K562 (cell line): ENCODE measurements around the gene PAEP. TPM values are rescaled to one million over a fixed set of nuclear protein-coding genes. Genes with fewer than 3 reads are reported as not detected.
A peak's percentile ranks its signal among the peaks of the same experiment; 100 is the strongest.
"Not testable (repeated sequence)": the region's sequence is repeated elsewhere in the genome, so short reads cannot be mapped to it uniquely, and the experiment has no call there.

Experiments used
- ATAC-seq: fragments of 200-7000 bp; cut with Tn5 transposase; 3 replicates; pipeline ENCODE4 v1.9.1; 2020; ENCODE audit warnings: moderate library complexity
- BruUV-seq: library from RNA; stranded (reverse); fragments of 400-500 nt; replicated peaks from 2 replicates; lab custom pipeline; 2021; lab: Mats Ljungman, UMichigan
- CTCF ChIA-PET: fragments of 300-600 bp; formaldehyde crosslinking; extraction: SDS; loops from one replicate; lab custom pipeline; 2021; ENCODE audit warnings: low intra/inter-chr PET ratio; lab: Yijun Ruan, JAX
- POLR2A ChIA-PET: fragments of 300-600, 350-650 bp; sonication (Branson Sonifier 250); formaldehyde crosslinking; extraction: SDS; loops from one replicate; lab custom pipeline; 2021; ENCODE audit warnings: antibody characterized with exemption, inconsistent platforms; lab: Yijun Ruan, JAX
- DNase-seq, 4 experiments: peaks; one replicate each; pipeline versions ENCODE4 v3.0.0 to v3.0.0-alpha.2; 2011 to 2018; ENCODE audit warnings: low spot score in 3 of 4, mixed read lengths in 3 of 4; ENCODE audit errors: extremely low read depth in 1 of 4
- FAIRE-seq: peaks from 2 replicates; lab custom pipeline; 2011; peaks lifted over from hg19 to GRCh38; lab: Jason Lieb, UNC
- H2AFZ ChIP-seq: 2 replicates; pipeline ENCODE4 v1.6.0; 2011; ENCODE audit warnings: low read depth, low read length, control low read depth, inconsistent platforms
- H3K27ac ChIP-seq: fragments of 200-600 bp; 3 replicates; pipeline ENCODE4 v1.8.0; 2011; ENCODE audit warnings: low read depth, mild to moderate bottlenecking, control low read depth, inconsistent platforms, low read length, moderate library complexity, mixed read lengths; ENCODE audit errors: extremely low read depth
- H3K27me3 ChIP-seq, 2 experiments: fragments of 300-600 bp in 1 of 2; 2 replicates in 1 of 2; 3 replicates in 1 of 2; pipeline versions ENCODE4 v1.6.0 to v1.8.0; 2011; ENCODE audit warnings: inconsistent platforms in 2 of 2, low read length in 2 of 2, mild to moderate bottlenecking in 1 of 2, mixed read lengths in 1 of 2, moderate library complexity in 1 of 2; ENCODE audit not compliant: control insufficient read depth in 2 of 2, insufficient read depth in 2 of 2
- H3K36me3 ChIP-seq: fragments of 300-600 bp; 3 replicates; pipeline ENCODE4 v1.8.0; 2011; ENCODE audit warnings: mild to moderate bottlenecking, low read length, inconsistent platforms; ENCODE audit not compliant: control insufficient read depth, insufficient read depth
- H3K4me1 ChIP-seq, 2 experiments: fragments of 200-600 bp in 1 of 2; replicated peaks in 1 of 2; 2 replicates in 1 of 2; 3 replicates in 1 of 2; pipeline versions ENCODE4 v1.5.1 to v1.8.0; 2011; ENCODE audit warnings: inconsistent platforms in 2 of 2, low read length in 2 of 2, mild to moderate bottlenecking in 1 of 2, mixed read lengths in 1 of 2, moderate library complexity in 1 of 2; ENCODE audit not compliant: control insufficient read depth in 2 of 2, insufficient read depth in 2 of 2
- H3K4me2 ChIP-seq: 2 replicates; pipeline ENCODE4 v1.6.1; 2011; ENCODE audit warnings: low read length, control low read depth, inconsistent platforms, mixed read lengths; ENCODE audit not compliant: insufficient read depth
- H3K4me3 ChIP-seq: fragments of 200-600 bp; sonication (generic), shearing (Covaris generic); 2 replicates; pipeline ENCODE4 v1.5.1; 2016; ENCODE audit warnings: control low read depth, inconsistent platforms
- H3K79me2 ChIP-seq: fragments of 200-600 bp; 3 replicates; pipeline ENCODE4 v1.8.0; 2011; ENCODE audit warnings: low read length, inconsistent platforms; ENCODE audit not compliant: control insufficient read depth, insufficient read depth
- H3K9ac ChIP-seq, 2 experiments: 2 replicates each; pipeline versions ENCODE4 v1.6.0 to v1.6.1; 2011; ENCODE audit warnings: low read depth in 2 of 2, low read length in 2 of 2, control low read depth in 1 of 2, inconsistent platforms in 1 of 2, mild to moderate bottlenecking in 1 of 2, mixed read lengths in 1 of 2; ENCODE audit not compliant: insufficient read depth in 1 of 2
- H3K9me1 ChIP-seq: one replicate; pipeline ENCODE4 v1.6.0; 2011; ENCODE audit warnings: inconsistent platforms, mild to moderate bottlenecking, low read length, moderate library complexity; ENCODE audit not compliant: control insufficient read depth, insufficient read depth
- H3K9me3 ChIP-seq: replicated peaks from 2 replicates; pipeline ENCODE4 v1.5.1; 2011; ENCODE audit warnings: low read depth, low read length, inconsistent platforms; ENCODE audit not compliant: control insufficient read depth, insufficient read depth
- H4K20me1 ChIP-seq: replicated peaks from 2 replicates; pipeline ENCODE4 v1.6.1; 2011; ENCODE audit warnings: low read length, inconsistent platforms, mixed read lengths; ENCODE audit not compliant: control insufficient read depth, insufficient read depth
- ZNF280A ChIP-seq: fragments of 450-650 bp; IDR thresholded peaks from 2 replicates; pipeline ENCODE4 v1.6.1; 2018; ENCODE audit warnings: mild to moderate bottlenecking, low read depth; ENCODE audit not compliant: partially characterized antibody
- WGBS: fragments of 100-300 bp; shearing (Covaris generic); methylation state at CpG from one replicate; pipeline ENCODE4 v1.1.6; 2016; ENCODE audit warnings: low coverage, mixed read lengths; ENCODE audit not compliant: insufficient coverage; ENCODE audit errors: missing lambda C conversion rate; 5-methylcytosine and 5-hydroxymethylcytosine counted together
- in situ Hi-C: fragments of 300-500 bp; cut with MboI; formaldehyde crosslinking; loops from 4 replicates; pipeline ENCODE4 v1.15.0; 2018; ENCODE audit warnings: inconsistent platforms, mixed read lengths
- intact Hi-C: fragments of 100-400 bp; cut with micrococcal nuclease; formaldehyde crosslinking; loops from 2 replicates; pipeline ENCODE4 v1.14.2; 2022
- polyA plus RNA-seq, 8 experiments: library from polyadenylated mRNA; depleted of rRNA in 4 of 8; stranded (reverse) in 5 of 8; unstranded in 3 of 8; fragments of >200 nt; fragmentation: Nextera tagmentation in 2 of 8; fragmentation: Illumina TruSeq in 1 of 8; extraction: Ambion mirVana in 2 of 8; extraction: Trizol in 1 of 8; gene quantifications; 2 replicates each; pipeline versions ENCODE4 v1.2.1 to v1.2.3, GENCODE V29; 2011 to 2014; ENCODE audit warnings: inconsistent platforms in 1 of 8, missing spikeins in 1 of 8
- total RNA-seq, 7 experiments: library from RNA; depleted of rRNA in 6 of 7; stranded (reverse); fragments of >200 nt in 6 of 7; fragmentation: Illumina TruSeq in 2 of 7; extraction: Trizol in 2 of 7; gene quantifications; 2 replicates each; pipeline versions ENCODE4 v1.2.1 to v1.2.3, GENCODE V29; 2011 to 2021; ENCODE audit warnings: low replicate concordance in 1 of 7

The PAEP gene
- total and polyA plus RNA-seq, 9 of the 15 experiments (the other 6 are each of a cell fraction or from before 2014, with no cell fraction given), result 0.22 to 4.5 (median 0.58) TPM

GRCh38 chr9:135513351-135513846 lies 48.2 kb upstream of the PAEP start (continued):
- no peak for TF ChIP-seq ZNF280A
- TF ChIP-seq, all 486 proteins: peak for 0

- POLR2A ChIA-PET, result interaction anchor here (1.5 kb wide), 1 partner anchor 8 kb away, joined by 9 read pairs; no protein-coding TSS in a partner anchor
- ATAC-seq, H3K9me3 ChIP-seq, DNase-seq, H3K27me3 ChIP-seq, H3K4me3 ChIP-seq, H4K20me1 ChIP-seq, H3K36me3 ChIP-seq, H2AFZ ChIP-seq, intact Hi-C loops, H3K9ac ChIP-seq, in situ Hi-C loops, CTCF ChIA-PET, H3K4me2 ChIP-seq, H3K9me1 ChIP-seq, H3K79me2 ChIP-seq, H3K27ac ChIP-seq, BruUV-seq: not testable (repeated sequence)
- WGBS, result 84% methylated on average over 5 of the region's 9 CpGs
- H3K4me1 ChIP-seq, result peaks cover 22% of the 10 kb centered on the region in 2 experiments
- peak; percentile 64 for FAIRE-seq
Observed at GRCh38 chr9:135513906-135514305, 47.6 kb upstream of the PAEP start.
